Measurements from ENCODE around the gene ROR2. TPM values are rescaled to one million over a fixed set of nuclear protein-coding genes. Genes with fewer than 3 reads are reported as not detected.

The ROR2 gene
- total and polyA plus RNA-seq, 2 of the 8 experiments (the other 6 are each of a cell fraction or from before 2014, with no cell fraction given) = 2.7 to 4.3 TPM

DNA sequence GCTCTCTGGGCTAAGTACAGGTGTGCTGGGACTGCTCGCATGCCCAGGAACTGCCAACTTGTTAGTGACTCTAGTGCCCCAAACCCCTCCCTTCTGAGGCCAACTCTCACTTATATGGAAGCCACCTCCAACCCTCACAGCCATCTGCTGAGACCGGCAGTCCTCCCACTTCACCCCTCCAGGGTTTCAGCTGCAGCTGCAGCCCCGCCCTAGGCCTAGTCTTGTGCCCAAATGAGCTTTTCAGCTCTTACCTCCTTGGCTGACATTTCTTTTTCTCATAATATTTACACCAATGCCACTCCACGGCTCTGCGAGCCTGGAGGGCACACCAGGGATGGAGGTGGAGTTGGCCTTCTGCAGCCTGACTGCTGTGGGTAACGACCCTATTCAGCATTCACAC lies 166.6 kb downstream of the ROR2 start (continued):
- no peak for TF ChIP-seq TAF7 (optimal IDR thresholded peaks at IDR 0.05; ENCODE audit: borderline replicate concordance, low read depth, low read length)

All from H1 (cell line).